Stimulated activated CD8-positive, alpha-beta memory T cell treated with anti-CD3 and anti-CD28 coated beads, Interleukin-7, amount 100 ng/mL, for 4 hours (primary cell): ENCODE measurements around the gene FAH.
"Not testable (repeated sequence)": the region's sequence is repeated elsewhere in the genome, so short reads cannot be mapped to it uniquely, and the experiment has no call there.

Source experiments
- DNase-seq, 2 donors: peaks; one replicate each; pipeline ENCODE4 v3.0.0-alpha.2; 2020; ENCODE audit warnings: low read depth in 2 of 2

Gene FAH

GRCh38 chr15:80151576-80151975 lies 1.2 kb upstream of the FAH start:
- DNase-seq, result no peak

DNA sequence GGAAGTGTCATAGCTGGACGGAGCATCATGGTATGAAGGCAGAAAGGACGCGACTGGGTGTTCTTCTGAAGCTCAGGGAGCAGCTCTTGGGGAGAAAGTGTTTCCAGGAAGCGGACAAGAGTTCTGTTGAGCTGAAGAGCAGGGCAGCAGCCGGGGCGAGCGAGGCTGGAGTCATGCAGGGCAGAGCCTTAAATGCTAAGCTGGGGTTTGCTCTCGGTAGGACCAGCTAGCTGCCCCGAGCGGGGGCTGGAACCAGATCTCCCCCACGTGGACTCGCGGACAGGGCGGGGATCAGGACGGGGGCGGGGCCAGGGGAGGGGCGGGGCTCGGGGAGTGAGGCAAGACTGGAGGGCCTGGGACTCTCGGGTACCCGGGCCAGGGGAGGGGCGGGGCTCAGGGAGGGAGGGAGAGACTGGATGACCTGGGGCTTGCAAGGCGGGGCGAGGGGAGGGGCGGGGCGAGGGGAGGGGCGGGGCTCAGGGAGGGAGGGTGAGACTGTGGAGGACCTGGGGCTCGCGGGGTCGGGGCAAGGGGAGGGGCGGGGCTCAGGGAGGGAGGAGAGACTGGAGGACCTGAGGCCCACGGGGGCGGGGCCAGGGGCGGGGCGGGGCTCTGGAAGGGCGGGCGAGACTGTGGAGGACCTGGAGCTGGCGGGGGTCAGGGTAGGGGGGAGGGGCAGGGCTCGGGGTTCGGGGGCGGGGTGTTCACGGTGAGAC lies 461 bp upstream of the FAH start:
- DNase-seq, result peak; percentile 84 to 88

GRCh38 chr15:80153900-80154299 lies 1.1 kb downstream of the FAH start:
- no peak for DNase-seq

DNA sequence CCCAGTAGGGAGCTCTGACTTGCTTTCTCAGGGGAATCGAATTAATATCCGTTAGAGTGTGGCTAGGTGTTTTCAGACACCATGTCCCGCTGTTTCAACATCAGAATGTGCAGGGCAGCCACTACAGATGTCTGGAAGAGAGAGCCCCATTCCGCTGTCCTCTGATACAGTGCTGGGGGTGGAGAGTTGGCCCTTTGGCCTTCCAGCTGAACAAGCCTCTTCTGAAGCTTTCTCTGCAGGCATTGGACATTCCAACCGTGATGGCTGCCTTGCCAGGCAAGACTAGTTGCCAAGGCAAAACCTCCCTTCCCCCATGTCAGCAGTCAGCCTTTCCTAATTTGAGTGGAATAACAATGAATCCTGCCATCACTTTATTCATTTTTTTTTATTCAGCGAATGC lies 1.5 kb downstream of the FAH start:
- DNase-seq, result no peak

DNA sequence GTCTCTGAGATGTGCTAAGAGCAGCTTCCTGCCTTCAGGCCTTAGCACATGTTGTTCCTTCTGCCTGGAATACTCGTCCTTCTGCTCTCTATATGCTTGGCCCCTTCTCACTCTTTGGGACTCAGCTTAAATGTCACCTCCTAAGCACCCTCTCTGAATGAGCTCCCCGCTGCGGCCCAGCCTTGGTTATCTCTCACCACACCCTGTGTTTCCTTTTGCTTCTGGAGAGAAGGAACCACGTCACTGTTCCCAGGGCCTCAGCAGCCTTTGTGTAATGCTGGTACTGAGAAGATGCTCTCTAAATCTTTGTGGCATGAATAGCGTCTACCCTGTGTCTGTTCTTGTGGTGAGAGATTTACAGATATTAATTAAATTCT lies 2.2 kb downstream of the FAH start:
- DNase-seq, result no peak

GRCh38 chr15:80155378-80156175 lies 2.8 kb downstream of the FAH start:
- not testable (repeated sequence) for DNase-seq

DNA sequence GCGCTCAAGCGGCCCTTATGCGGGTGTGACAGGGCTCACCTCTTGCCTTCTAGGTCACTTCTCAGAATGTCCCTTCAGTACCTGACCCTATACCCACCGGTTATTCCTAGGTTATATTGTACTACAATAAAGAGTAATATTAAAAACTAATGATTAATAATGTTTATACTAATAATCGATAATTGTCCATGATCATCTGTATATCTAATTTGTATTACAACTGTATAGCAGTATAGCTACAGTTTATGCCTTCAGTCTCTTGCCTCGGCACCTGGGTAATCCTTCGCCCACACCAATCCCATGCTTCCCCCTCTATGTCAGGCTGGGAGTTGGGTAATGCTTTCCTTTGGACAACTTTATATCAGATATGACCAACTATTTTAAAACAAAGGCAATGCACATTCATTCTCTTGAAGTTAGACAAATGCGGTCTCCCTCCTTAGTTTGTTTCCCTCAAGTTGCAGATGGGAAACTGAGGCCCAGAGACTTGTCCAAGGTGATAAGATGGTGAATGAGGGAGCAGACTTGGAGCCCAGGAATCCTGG lies 3.4 kb downstream of the FAH start:
- DNase-seq, result no peak

GRCh38 chr15:80157215-80157614 lies 4.4 kb downstream of the FAH start:
- no peak for DNase-seq

DNA sequence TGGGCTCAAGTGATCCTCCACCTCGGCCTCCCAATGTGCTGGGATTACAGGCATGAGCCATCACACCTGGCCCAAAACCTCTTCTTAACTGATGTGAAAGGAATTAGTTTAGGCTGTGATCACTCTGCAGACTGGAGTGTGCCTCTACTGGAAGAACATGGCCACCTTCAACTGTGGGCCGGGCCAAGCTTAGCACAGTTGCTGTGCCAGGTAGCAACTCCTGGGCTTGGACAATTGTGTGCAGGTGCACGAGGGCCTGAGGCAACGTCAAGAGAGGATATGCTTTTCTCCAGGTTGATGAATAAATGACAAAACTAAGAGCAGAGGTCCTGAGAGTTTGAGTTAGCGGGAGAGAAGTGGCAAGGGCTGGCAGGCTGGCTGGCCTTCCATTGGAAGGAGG lies 6.5 kb downstream of the FAH start:
- DNase-seq, result no peak

GRCh38 chr15:80159811-80160569 lies 7.2 kb downstream of the FAH start:
- peak in 1 of 2 donors; percentile 20 for DNase-seq

- peak in 1 of 2 donors; percentile 12 for DNase-seq
Measured at GRCh38 chr15:80160570-80161156, 7.9 kb downstream of the FAH start.

- no peak for DNase-seq
Measured at GRCh38 chr15:80161468-80162016, 8.7 kb downstream of the FAH start.

DNA sequence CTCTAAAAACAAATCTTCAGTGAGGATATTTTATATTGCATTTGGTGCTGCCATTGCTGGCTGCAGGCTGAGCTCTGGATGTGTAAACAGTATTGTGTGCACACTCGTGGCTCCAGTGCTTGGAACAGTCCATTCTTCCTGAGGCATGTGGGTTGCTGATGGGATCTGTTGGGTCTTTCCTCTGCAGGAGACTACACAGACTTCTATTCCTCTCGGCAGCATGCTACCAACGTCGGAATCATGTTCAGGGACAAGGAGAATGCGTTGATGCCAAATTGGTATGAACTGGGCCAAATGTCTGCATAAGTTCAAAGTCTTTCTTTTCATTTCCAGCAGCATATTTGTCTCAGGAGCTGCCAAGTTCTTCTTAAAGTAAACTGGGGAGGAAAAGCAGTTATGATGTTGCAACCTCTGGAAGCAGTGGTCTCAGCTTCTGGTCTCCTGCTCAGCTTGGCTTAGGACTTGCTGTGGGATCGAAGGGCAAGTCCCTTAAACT lies 9.3 kb downstream of the FAH start:
- DNase-seq, result no peak

DNA sequence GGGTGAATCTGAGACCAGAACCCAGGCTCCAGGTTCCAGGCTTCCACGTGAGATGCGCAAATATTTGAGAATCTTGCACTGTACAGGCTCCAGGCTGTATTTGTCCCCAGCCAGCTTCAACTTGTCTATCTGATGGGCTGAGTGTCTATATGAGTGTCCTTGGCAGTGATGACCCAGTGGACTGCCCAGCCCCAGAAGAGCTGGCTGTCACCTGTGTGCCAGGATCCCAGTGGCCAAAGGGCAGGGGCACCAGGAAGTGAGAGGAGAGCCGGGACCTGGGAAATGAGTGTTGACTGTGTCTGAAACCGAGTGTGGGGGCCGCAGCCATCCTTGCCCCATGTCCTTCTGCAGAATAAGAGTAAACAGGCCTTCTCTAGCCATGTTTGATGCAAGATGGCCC lies 10.4 kb downstream of the FAH start:
- DNase-seq, result no peak

- no peak for DNase-seq
Measured at GRCh38 chr15:80163897-80164296, 11.1 kb downstream of the FAH start.

- no peak for DNase-seq
Measured at GRCh38 chr15:80167936-80168335, 15.1 kb downstream of the FAH start.

DNA sequence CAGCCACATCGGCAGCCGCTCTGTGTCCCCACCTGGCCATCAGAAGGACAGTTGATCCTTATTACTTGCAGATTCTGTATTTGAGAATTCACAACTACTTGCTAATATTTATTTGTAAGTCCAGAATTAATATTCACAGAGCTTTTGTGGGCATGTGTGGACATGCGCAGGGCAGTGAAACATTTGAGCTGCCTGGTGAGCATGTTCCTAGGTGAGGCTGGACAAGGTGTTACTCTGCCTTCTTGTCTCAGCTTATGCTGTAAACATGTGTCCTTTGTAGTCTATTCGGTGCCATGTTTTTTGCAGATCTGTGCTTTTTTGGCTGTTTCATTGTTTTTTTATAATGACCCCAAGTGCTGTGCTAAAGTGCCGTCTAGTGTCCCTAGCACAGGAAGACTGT lies 15.6 kb downstream of the FAH start:
- DNase-seq, result no peak

- no peak for DNase-seq
Measured at GRCh38 chr15:80169768-80170357, 17.1 kb downstream of the FAH start.

DNA sequence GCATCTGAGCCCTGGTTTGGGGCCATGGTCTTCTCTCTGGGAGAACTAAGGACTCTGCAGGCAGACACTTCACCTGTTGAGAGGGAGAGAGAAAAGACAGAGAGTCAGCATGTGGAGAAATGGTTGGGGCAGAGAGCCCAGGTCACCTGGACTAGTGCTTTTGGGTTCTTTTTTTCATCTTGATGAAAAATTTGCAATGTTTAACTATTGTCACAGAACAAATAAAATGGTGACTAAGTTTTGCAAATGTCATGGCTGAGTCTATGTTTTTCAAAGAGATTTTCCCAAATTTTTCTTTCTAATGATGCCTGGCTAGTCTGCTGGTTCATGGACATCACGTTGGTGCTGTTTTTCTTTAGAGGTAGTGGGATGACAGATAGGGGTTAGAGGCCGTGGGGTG lies 17.8 kb downstream of the FAH start:
- DNase-seq, result no peak

- DNase-seq, result no peak
Measured at GRCh38 chr15:80171787-80172186, 19.0 kb downstream of the FAH start.

DNA sequence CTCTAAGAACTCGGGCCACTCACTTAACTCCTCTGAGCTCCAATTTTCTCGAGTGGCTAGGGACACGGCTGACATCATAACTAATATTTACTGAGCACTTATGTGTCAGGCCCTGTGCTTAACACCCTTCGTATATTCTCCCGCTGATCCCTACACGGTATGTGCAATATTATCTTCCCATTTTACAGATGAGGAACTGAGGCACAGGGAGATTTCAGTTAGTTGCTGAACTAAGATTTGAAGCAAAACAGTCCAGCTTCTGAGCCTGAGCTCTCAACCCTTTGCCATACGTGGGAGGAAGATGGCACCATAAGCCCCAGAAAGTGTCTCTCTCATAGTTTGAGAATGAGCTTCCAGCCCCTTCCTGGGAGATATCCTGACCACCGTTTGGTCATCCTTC lies 19.6 kb downstream of the FAH start:
- no peak for DNase-seq
